GM23338 (cell line): ENCODE data around the gene ZHX3. TPM values are rescaled to one million over a fixed set of nuclear protein-coding genes. Genes with fewer than 3 reads are reported as not detected.
A peak's percentile ranks its signal among the peaks of the same experiment; 100 is the strongest.

Source experiments
- ATAC-seq: fragments of 200-7000 bp; cut with Tn5 transposase; 3 replicates; pipeline ENCODE4 v1.9.1; 2020
- DNase-seq: peaks from one replicate; pipeline ENCODE4 v3.0.0-alpha.2; 2015; ENCODE audit warnings: low spot score
- H2AFZ ChIP-seq: fragments of 200-600 bp; sonication (generic); 2 replicates; pipeline ENCODE4 v1.8.0; 2016; ENCODE audit warnings: antibody characterized with exemption, mild to moderate bottlenecking, moderate library complexity
- H3F3A ChIP-seq: fragments of 200-600 bp; sonication (generic); replicated peaks from 2 replicates; pipeline ENCODE4 v1.8.0; 2017; ENCODE audit warnings: antibody characterized with exemption, mixed run types, low read depth
- H3K27ac ChIP-seq: fragments of 200-600 bp; sonication (generic); 2 replicates; pipeline ENCODE4 v1.6.1; 2016; ENCODE audit warnings: low read depth
- H3K27me3 ChIP-seq: fragments of 200-600 bp; sonication (generic); 2 replicates; pipeline ENCODE4 v1.8.0; 2016; ENCODE audit warnings: mild to moderate bottlenecking, mixed run types, moderate library complexity; ENCODE audit not compliant: insufficient read depth
- H3K36me3 ChIP-seq: fragments of 200-600 bp; sonication (generic); 2 replicates; pipeline ENCODE4 v1.8.0; 2016; ENCODE audit warnings: mild to moderate bottlenecking; ENCODE audit not compliant: insufficient read depth
- H3K4me1 ChIP-seq: fragments of 200-600 bp; sonication (generic); 2 replicates; pipeline ENCODE4 v1.8.0; 2016; ENCODE audit warnings: mild to moderate bottlenecking, moderate library complexity; ENCODE audit not compliant: insufficient read depth
- H3K4me2 ChIP-seq: fragments of 200-600 bp; sonication (generic); 2 replicates; pipeline ENCODE4 v1.7.1; 2017; ENCODE audit warnings: mixed run types
- H3K4me3 ChIP-seq: fragments of 200-600 bp; sonication (generic); 2 replicates; pipeline ENCODE4 v1.6.1; 2016; ENCODE audit warnings: mixed run types
- H3K79me2 ChIP-seq: fragments of 200-600 bp; sonication (generic); replicated peaks from 2 replicates; pipeline ENCODE4 v1.8.0; 2017; ENCODE audit warnings: mild to moderate bottlenecking; ENCODE audit not compliant: insufficient read depth
- H3K9me2 ChIP-seq: fragments of 200-600 bp; sonication (generic); 2 replicates; pipeline ENCODE4 v1.8.0; 2017; ENCODE audit not compliant: insufficient read depth
- H4K20me1 ChIP-seq: fragments of 200-600 bp; sonication (generic); replicated peaks from 2 replicates; pipeline ENCODE4 v1.8.0; 2017; ENCODE audit warnings: mild to moderate bottlenecking; ENCODE audit not compliant: insufficient read depth
- H3K27ac Mint-ChIP-seq: 2 replicates; pipeline ENCODE4 v1.8.0; 2020; ENCODE audit warnings: inconsistent platforms, mild to moderate bottlenecking, moderate library complexity, mixed read lengths
- H3K27me3 Mint-ChIP-seq: 3 replicates; pipeline ENCODE4 v1.8.0; 2022; ENCODE audit warnings: low read depth, mild to moderate bottlenecking, moderate library complexity, mixed read lengths, inconsistent platforms; ENCODE audit not compliant: insufficient read depth, poor library complexity
- H3K36me3 Mint-ChIP-seq: 3 replicates; pipeline ENCODE4 v1.8.0; 2021; ENCODE audit warnings: low read depth, mild to moderate bottlenecking, inconsistent platforms, moderate library complexity, mixed read lengths
- H3K4me1 Mint-ChIP-seq: 3 replicates; pipeline ENCODE4 v1.8.0; 2020; ENCODE audit warnings: mild to moderate bottlenecking, inconsistent platforms, mixed read lengths
- H3K4me3 Mint-ChIP-seq: 3 replicates; pipeline ENCODE4 v1.8.0; 2021; ENCODE audit warnings: moderate library complexity, mild to moderate bottlenecking, inconsistent platforms, mixed read lengths
- H3K9me3 Mint-ChIP-seq: 3 replicates; pipeline ENCODE4 v1.8.0; 2020; ENCODE audit warnings: moderate library complexity, mild to moderate bottlenecking, inconsistent platforms, mixed read lengths
- CREB1 ChIP-seq: fragments of 250-450 bp; sonication (Bioruptor Pico); IDR thresholded peaks from 2 replicates; pipeline ENCODE4 v1.5.0; 2020; ENCODE audit warnings: low read depth, mild to moderate bottlenecking, moderate library complexity
- EZH2phosphoT487 ChIP-seq: fragments of 200-600 bp; sonication (generic); IDR thresholded peaks from one replicate; pipeline ENCODE4 v1.8.1; 2018; ENCODE audit warnings: antibody characterized with exemption; ENCODE audit not compliant: unreplicated experiment
- JUNB ChIP-seq: IDR thresholded peaks from one replicate; pipeline ENCODE4 v1.6.1; 2016; ENCODE audit warnings: antibody characterized with exemption; ENCODE audit not compliant: unreplicated experiment
- POLR2AphosphoS5 ChIP-seq: IDR thresholded peaks from 2 replicates; pipeline ENCODE4 v1.6.1; 2016; ENCODE audit warnings: antibody characterized with exemption, low read depth
- ZNF114 ChIP-seq: fragments of 250-450 bp; sonication (Bioruptor Pico); IDR thresholded peaks from 2 replicates; pipeline ENCODE4 v1.5.0; 2020; ENCODE audit warnings: mild to moderate bottlenecking, moderate library complexity
- ZNF331 ChIP-seq: fragments of 250-450 bp; sonication (Bioruptor Pico); IDR thresholded peaks from 2 replicates; pipeline ENCODE4 v1.5.0; 2020; ENCODE audit warnings: low read depth, mild to moderate bottlenecking, moderate library complexity
- polyA plus RNA-seq: library from polyadenylated mRNA; unstranded; fragments of >200 nt; fragmentation: Nextera tagmentation; extraction: Ambion mirVana; gene quantifications from 2 replicates; pipeline ENCODE4 v1.2.1, GENCODE V29; 2016
- total RNA-seq: library from RNA; depleted of rRNA; stranded (reverse); fragments of >200 nt; shearing (Covaris generic); gene quantifications from 2 replicates; pipeline ENCODE4 v1.2.3, GENCODE V29; 2014
- TF ChIP-seq, protein P1 (sequence below): IDR thresholded peaks from 2 replicates; pipeline ENCODE4 v1.6.1; 2016; ENCODE audit warnings: antibody characterized with exemption
- TF ChIP-seq, protein P2 (sequence below), 2 experiments: fragments of 200-600 bp in 1 of 2; sonication (generic) in 1 of 2; conservative IDR thresholded peaks; 2 replicates each; pipeline versions ENCODE4 v1.5.1 to v1.6.1; 2016 to 2017; ENCODE audit warnings: antibody characterized with exemption in 2 of 2, low read depth in 2 of 2, mild to moderate bottlenecking in 2 of 2, moderate library complexity in 1 of 2

ZHX3 gene
- total and polyA plus RNA-seq, 2 experiments from 2014 or later = 1.7 to 2.8 TPM

DNA sequence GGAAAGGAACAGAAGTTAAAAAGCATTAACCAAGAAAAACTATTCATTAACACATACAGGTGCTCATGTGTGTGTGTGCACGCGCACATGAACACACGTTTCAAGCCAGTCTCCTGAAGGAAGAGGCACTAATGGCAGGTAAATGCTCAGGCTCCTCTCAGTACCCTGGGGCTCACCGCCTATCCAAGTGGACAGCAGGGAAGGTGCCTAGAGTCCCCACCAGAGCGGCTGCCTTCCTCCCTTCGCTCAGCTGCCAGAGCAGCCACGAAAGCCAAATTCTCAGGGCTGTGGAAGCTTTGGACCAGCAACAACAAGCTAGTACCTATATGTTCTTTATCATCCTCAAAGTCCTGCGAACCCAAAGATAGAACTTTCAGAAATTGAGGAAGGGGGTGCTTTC lies 137.6 kb downstream of the ZHX3 start:
- no peaks in the 10 kb centered on the region for H3K9me3 Mint-ChIP-seq
- no peaks in the 10 kb centered on the region for H3K9me2 ChIP-seq
- DNase-seq (no peak), ATAC-seq (peak; percentile 7; the same call in 1 of the 3 replicates)
- peaks cover 5% of the 10 kb centered on the region; the same call in 1 of the 2 replicates for H3K4me1 ChIP-seq
- peaks cover 16% of the 10 kb centered on the region; the same call in 2 of the 3 replicates for H3K4me1 Mint-ChIP-seq
- no peak overlapping the region for H2AFZ ChIP-seq
- no peak overlapping the region for H3K4me2 ChIP-seq
- peaks cover 13% of the 10 kb centered on the region for H3K27me3 Mint-ChIP-seq
- no peak overlapping the region for H3K27ac Mint-ChIP-seq
- no peak overlapping the region for H3K4me3 Mint-ChIP-seq
- no peak overlapping the region for H3K4me3 ChIP-seq
- no peaks in the 10 kb centered on the region for H3K79me2 ChIP-seq
- peaks cover 11% of the 10 kb centered on the region for H3K36me3 ChIP-seq
- H3K36me3 Mint-ChIP-seq = peaks cover 28% of the 10 kb centered on the region
- H3F3A ChIP-seq = no peaks in the 10 kb centered on the region
- H4K20me1 ChIP-seq = peaks cover 4% of the 10 kb centered on the region; the same call in 1 of the 2 replicates
- H3K27me3 ChIP-seq = no peaks in the 10 kb centered on the region
- no peak overlapping the region for H3K27ac ChIP-seq
- TF ChIP-seq ZNF114 (CRISPR knock-in tag) (no peak), EZH2phosphoT487 (no peak)
- TF ChIP-seq, protein P1, sequence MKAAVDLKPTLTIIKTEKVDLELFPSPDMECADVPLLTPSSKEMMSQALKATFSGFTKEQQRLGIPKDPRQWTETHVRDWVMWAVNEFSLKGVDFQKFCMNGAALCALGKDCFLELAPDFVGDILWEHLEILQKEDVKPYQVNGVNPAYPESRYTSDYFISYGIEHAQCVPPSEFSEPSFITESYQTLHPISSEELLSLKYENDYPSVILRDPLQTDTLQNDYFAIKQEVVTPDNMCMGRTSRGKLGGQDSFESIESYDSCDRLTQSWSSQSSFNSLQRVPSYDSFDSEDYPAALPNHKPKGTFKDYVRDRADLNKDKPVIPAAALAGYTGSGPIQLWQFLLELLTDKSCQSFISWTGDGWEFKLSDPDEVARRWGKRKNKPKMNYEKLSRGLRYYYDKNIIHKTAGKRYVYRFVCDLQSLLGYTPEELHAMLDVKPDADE = no peak

DNA sequence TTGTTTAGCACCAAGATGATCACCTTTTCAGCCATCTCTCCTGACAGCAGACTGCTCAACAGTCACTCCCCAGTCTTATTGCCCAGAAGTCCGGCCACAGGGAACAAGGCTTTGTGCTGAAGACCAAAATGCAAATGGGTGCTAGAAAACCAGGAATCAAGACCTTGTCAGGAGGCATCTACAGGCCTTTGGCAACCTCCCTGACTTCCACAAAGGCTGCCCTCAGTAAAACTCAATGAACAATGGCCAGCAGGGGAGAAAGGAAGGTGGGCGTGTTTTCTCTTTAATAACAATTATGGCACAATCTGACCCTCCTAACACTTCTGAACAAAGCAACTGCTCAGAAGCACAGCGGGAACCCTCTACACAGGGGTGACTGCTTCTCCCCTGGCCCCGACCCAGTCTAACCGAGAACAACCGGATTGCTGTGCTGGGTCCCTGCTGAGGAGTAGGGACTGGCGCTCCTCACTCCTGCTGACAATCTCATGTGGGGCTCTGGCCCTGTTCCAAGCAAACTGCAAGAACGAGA lies 138.6 kb downstream of the ZHX3 start:
- Mint-ChIP-seq H3K36me3 (peaks cover 38% of the 10 kb centered on the region), H3K4me1 (peaks cover 16% of the 10 kb centered on the region; the same call in 2 of the 3 replicates), H3K9me3 (no peaks in the 10 kb centered on the region), H3K27ac (no peak overlapping the region; the same call in 1 of the 2 replicates), H3K27me3 (peaks cover 16% of the 10 kb centered on the region), H3K4me3 (no peak overlapping the region)
- H3K36me3 ChIP-seq = peaks cover 21% of the 10 kb centered on the region
- H3K79me2 ChIP-seq = no peaks in the 10 kb centered on the region
- no peaks in the 10 kb centered on the region for H3K9me2 ChIP-seq
- no peak overlapping the region for H2AFZ ChIP-seq
- no peak for DNase-seq
- no peaks in the 10 kb centered on the region for H3F3A ChIP-seq
- TF ChIP-seq CREB1 (CRISPR knock-in tag) (no peak), POLR2AphosphoS5 (peak; percentile 19; the same call in 1 of the 2 replicates)
- H3K27me3 ChIP-seq = no peaks in the 10 kb centered on the region
- peaks cover 8% of the 10 kb centered on the region for H4K20me1 ChIP-seq
- ATAC-seq = peak; percentile 48
- no peak overlapping the region for H3K27ac ChIP-seq
- no peak overlapping the region for H3K4me3 ChIP-seq
- peaks cover 5% of the 10 kb centered on the region; the same call in 1 of the 2 replicates for H3K4me1 ChIP-seq
- no peak overlapping the region for H3K4me2 ChIP-seq

DNA sequence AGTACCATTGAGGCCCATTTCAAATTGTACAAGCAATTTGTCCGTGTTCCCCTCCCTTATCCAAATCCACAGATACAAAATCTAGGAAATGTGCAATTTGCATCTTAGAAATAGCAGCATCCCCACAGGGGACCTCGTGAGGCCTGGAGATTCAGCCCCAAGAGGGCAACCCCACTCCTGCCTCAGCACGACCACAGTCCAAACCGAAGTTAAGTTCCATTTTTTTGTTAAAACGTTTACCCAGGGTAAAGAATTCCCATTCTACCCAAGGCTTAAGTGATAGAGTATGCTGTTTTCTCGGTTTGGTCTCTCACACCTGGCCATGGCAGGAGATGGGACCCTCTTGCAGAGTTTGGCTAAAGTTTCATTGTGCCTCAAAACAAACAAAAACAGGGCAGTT lies 139.0 kb downstream of the ZHX3 start:
- H3K27me3 ChIP-seq = no peaks in the 10 kb centered on the region
- H3F3A ChIP-seq = no peaks in the 10 kb centered on the region
- Mint-ChIP-seq H3K9me3 (no peaks in the 10 kb centered on the region; the same call in 2 of the 3 replicates), H3K27ac (no peak overlapping the region), H3K36me3 (peaks cover 43% of the 10 kb centered on the region), H3K4me1 (peaks cover 16% of the 10 kb centered on the region; the same call in 2 of the 3 replicates), H3K27me3 (peaks cover 16% of the 10 kb centered on the region), H3K4me3 (no peak overlapping the region)
- no peak overlapping the region for H3K27ac ChIP-seq
- H3K79me2 ChIP-seq = no peaks in the 10 kb centered on the region
- ATAC-seq (no peak), DNase-seq (no peak)
- peaks cover 26% of the 10 kb centered on the region for H3K36me3 ChIP-seq
- no peak overlapping the region for H3K4me3 ChIP-seq
- no peaks in the 10 kb centered on the region for H3K9me2 ChIP-seq
- no peak overlapping the region for H3K4me2 ChIP-seq
- H4K20me1 ChIP-seq = peaks cover 8% of the 10 kb centered on the region
- TF ChIP-seq ZNF331 (CRISPR knock-in tag) = no peak
- no peak for TF ChIP-seq POLR2AphosphoS5
- no peak for TF ChIP-seq CREB1 (CRISPR knock-in tag)
- TF ChIP-seq, protein P2, sequence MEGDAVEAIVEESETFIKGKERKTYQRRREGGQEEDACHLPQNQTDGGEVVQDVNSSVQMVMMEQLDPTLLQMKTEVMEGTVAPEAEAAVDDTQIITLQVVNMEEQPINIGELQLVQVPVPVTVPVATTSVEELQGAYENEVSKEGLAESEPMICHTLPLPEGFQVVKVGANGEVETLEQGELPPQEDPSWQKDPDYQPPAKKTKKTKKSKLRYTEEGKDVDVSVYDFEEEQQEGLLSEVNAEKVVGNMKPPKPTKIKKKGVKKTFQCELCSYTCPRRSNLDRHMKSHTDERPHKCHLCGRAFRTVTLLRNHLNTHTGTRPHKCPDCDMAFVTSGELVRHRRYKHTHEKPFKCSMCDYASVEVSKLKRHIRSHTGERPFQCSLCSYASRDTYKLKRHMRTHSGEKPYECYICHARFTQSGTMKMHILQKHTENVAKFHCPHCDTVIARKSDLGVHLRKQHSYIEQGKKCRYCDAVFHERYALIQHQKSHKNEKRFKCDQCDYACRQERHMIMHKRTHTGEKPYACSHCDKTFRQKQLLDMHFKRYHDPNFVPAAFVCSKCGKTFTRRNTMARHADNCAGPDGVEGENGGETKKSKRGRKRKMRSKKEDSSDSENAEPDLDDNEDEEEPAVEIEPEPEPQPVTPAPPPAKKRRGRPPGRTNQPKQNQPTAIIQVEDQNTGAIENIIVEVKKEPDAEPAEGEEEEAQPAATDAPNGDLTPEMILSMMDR (conservative IDR thresholded peaks at IDR 0.05; ENCODE audit: low read depth in 2 of 2) = no peak
- TF ChIP-seq JUNB = no peak
- peaks cover 5% of the 10 kb centered on the region; the same call in 1 of the 2 replicates for H3K4me1 ChIP-seq
- H2AFZ ChIP-seq = no peak overlapping the region
